ENCODE results near the gene FKBP14.

FKBP14 gene

DNA sequence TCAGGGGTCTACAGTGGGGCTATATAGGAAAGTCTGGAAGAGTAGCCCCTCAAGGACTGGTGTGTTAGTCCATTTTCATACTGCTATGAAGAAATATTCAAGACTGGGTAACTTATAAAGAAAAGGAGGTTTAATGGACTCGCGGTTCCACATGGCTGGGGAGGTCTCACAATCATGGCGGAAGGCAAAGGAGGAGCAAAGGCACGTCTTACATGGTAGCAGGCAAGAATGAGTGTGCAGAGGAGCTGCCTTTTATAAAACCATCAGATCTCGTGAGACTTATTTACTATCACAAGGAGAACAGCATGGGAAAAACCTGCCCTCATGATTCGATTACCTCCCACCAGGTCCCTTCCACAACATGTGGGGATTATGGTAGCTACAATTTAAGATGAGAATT, 3.0 kb downstream of the FKBP14 start:
- no peak for DNase-seq
- Histone ChIP-seq H3K4me1 (no peaks in the 10 kb centered on the region), H3K4me3 (ENCODE audit: low read depth, low read length) (no peak overlapping the region), H3K36me3 (no peaks in the 10 kb centered on the region), H3K27me3 (no peaks in the 10 kb centered on the region), H3K9me3 (no peaks in the 10 kb centered on the region)
- TF ChIP-seq, protein P1, sequence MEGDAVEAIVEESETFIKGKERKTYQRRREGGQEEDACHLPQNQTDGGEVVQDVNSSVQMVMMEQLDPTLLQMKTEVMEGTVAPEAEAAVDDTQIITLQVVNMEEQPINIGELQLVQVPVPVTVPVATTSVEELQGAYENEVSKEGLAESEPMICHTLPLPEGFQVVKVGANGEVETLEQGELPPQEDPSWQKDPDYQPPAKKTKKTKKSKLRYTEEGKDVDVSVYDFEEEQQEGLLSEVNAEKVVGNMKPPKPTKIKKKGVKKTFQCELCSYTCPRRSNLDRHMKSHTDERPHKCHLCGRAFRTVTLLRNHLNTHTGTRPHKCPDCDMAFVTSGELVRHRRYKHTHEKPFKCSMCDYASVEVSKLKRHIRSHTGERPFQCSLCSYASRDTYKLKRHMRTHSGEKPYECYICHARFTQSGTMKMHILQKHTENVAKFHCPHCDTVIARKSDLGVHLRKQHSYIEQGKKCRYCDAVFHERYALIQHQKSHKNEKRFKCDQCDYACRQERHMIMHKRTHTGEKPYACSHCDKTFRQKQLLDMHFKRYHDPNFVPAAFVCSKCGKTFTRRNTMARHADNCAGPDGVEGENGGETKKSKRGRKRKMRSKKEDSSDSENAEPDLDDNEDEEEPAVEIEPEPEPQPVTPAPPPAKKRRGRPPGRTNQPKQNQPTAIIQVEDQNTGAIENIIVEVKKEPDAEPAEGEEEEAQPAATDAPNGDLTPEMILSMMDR (IDR thresholded peaks at IDR 0.05; ENCODE audit: low read depth, low read length) = no peak

DNA sequence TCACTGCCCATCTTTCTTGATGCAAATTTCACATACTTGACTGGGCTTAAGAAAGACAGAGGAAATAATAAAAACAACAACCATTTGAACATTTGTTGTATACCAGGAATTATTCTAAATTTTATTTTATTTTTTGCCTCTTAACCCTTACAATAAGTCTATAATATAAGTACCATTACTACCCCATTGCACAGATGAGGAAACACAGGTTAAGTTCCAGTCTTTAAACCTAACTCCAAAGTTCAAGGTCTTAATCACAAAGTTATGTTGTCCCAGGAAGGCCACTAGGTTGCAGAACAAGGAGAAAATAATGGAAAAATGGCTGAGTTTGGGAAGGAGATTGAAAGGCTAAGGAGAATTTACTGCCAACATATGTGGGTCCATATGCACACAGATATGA, 3.5 kb downstream of the FKBP14 start:
- Histone ChIP-seq H3K4me1 (no peaks in the 10 kb centered on the region), H3K36me3 (peaks cover 4% of the 10 kb centered on the region; the same call in 1 of the 2 replicates), H3K9me3 (no peaks in the 10 kb centered on the region), H3K27me3 (no peaks in the 10 kb centered on the region), H3K4me3 (ENCODE audit: low read depth, low read length) (no peak overlapping the region)
- TF ChIP-seq, protein P1 (IDR thresholded peaks at IDR 0.05; ENCODE audit: low read depth, low read length) = no peak
- no peak for DNase-seq

DNA sequence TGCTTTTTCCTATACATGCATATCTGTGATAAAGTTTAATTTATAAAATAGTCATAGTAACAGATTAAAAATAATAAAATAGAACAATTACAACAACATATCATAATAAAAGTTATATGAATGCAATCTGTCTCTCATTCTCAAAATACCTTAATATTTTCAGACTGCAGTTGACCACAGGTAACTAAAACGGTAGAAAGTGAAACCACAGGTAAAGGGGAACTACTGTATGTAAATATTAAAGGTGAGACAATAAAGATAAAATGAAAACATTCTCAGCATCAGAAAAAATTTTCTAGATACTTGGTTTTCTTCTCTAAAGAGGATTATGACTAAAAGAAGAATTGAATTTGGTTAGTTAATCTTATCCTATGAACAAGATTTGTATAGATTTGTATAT, 6.0 kb downstream of the FKBP14 start:
- Histone ChIP-seq H3K27me3 (no peaks in the 10 kb centered on the region), H3K4me1 (no peaks in the 10 kb centered on the region), H3K9me3 (no peaks in the 10 kb centered on the region), H3K4me3 (ENCODE audit: low read depth, low read length) (no peak overlapping the region), H3K36me3 (peaks cover 4% of the 10 kb centered on the region; the same call in 1 of the 2 replicates)
- TF ChIP-seq, protein P1 (IDR thresholded peaks at IDR 0.05; ENCODE audit: low read depth, low read length) = no peak
- no peak for DNase-seq

DNA sequence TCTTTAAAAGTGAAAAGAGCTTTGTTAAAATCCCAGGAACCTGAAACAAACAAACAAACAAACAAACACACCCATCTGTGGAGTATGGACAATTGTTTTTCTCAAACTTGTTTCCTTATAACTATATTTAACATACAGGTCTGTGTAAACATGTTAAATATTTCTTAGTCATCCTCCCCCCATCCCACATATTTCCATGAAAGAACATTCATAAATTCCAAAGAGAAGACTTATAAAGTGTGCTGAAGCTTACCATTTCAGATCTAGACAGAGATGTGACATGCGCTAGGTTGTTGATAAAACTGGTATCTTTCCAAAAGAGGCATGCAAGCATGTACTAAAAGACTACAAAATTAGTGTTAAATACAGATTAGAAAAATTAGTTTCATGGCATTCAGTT, 6.5 kb downstream of the FKBP14 start:
- TF ChIP-seq, protein P1 (IDR thresholded peaks at IDR 0.05; ENCODE audit: low read depth, low read length) = no peak
- no peaks in the 10 kb centered on the region for H3K9me3 ChIP-seq
- no peak for DNase-seq
- peaks cover 4% of the 10 kb centered on the region; the same call in 1 of the 2 replicates for H3K36me3 ChIP-seq
- no peaks in the 10 kb centered on the region for H3K4me1 ChIP-seq
- no peaks in the 10 kb centered on the region for H3K27me3 ChIP-seq
- no peak overlapping the region for H3K4me3 ChIP-seq (ENCODE audit: low read depth, low read length)

DNA sequence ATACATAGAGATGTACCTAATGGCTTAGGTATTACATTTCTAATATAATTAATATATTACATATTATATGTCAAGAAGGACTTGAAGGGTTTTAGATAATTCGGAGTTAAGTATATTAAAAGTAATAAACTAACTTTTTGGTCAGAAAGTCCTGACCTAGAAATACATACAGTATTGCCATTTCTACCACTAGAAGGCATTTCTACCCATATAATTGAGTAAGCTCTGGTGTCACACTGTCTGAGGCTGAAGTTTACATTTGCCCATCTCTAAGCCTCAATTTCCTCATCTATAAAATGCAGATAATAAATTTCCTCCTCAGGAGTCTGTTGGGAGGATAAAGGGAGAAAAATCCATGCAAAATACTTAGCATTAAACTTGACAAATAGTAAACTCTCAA, 7.1 kb downstream of the FKBP14 start:
- Histone ChIP-seq H3K4me1 (no peaks in the 10 kb centered on the region), H3K9me3 (no peaks in the 10 kb centered on the region), H3K27me3 (no peaks in the 10 kb centered on the region), H3K36me3 (peaks cover 4% of the 10 kb centered on the region; the same call in 1 of the 2 replicates), H3K4me3 (ENCODE audit: low read depth, low read length) (no peak overlapping the region)
- TF ChIP-seq, protein P1 (IDR thresholded peaks at IDR 0.05; ENCODE audit: low read depth, low read length) = no peak; the same call in 1 of the 2 replicates
- no peak for DNase-seq

DNA sequence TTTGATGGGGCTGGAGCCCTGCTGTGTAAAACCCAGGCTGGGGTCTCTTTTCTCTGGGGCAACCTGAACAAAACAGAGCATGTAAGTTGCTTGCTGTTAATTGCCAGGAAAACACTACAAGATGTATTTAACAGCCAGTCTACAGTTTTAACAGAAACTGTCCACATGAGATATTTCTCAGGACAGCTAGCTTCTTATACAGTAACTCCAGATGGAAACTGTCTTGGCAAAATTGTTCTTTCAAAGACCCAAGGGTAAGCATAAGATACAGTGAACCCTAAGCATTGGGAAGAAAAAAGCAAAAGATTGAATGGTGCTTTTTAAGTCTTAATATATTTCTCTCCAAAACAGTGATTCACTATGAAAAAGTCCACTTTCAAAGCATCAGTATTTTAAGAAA, 8.1 kb downstream of the FKBP14 start:
- H3K9me3 ChIP-seq = no peaks in the 10 kb centered on the region
- TF ChIP-seq, protein P1 (IDR thresholded peaks at IDR 0.05; ENCODE audit: low read depth, low read length) = no peak
- no peaks in the 10 kb centered on the region for H3K27me3 ChIP-seq
- no peaks in the 10 kb centered on the region for H3K4me1 ChIP-seq
- peaks cover 9% of the 10 kb centered on the region for H3K36me3 ChIP-seq
- H3K4me3 ChIP-seq (ENCODE audit: low read depth, low read length) = no peak overlapping the region
- DNase-seq = no peak

Measured in BE2C (cell line).